Subcutaneous abdominal adipose tissue (tissue), 5 donors: ENCODE data around the gene DEPDC4.
"Not testable (repeated sequence)": the region's sequence is repeated elsewhere in the genome, so short reads cannot be mapped to it uniquely, and the experiment has no call there.

Experiments used
- H3K27ac ChIP-seq: one replicate; pipeline ENCODE4 v1.7.0; 2013; ENCODE audit warnings: low read depth, mild to moderate bottlenecking, inconsistent platforms, low read length, moderate library complexity
- H3K27me3 ChIP-seq, 5 donors: one replicate each; pipeline ENCODE4 v1.7.0; 2013; ENCODE audit warnings: low read length in 5 of 5, inconsistent platforms in 1 of 5; ENCODE audit not compliant: control insufficient read depth in 5 of 5, insufficient read depth in 4 of 5
- H3K36me3 ChIP-seq, 5 donors: one replicate each; pipeline ENCODE4 v1.7.0; 2013; ENCODE audit warnings: low read length in 5 of 5; ENCODE audit not compliant: control insufficient read depth in 5 of 5, insufficient read depth in 5 of 5
- H3K4me1 ChIP-seq, 5 donors: one replicate each; pipeline ENCODE4 v1.7.0; 2013; ENCODE audit warnings: low read length in 5 of 5, mild to moderate bottlenecking in 3 of 5, moderate library complexity in 1 of 5; ENCODE audit not compliant: control insufficient read depth in 5 of 5, insufficient read depth in 5 of 5
- H3K4me3 ChIP-seq, 5 donors: one replicate each; pipeline ENCODE4 v1.7.0; 2013; ENCODE audit warnings: low read length in 5 of 5, low read depth in 1 of 5
- H3K9ac ChIP-seq, 5 donors: one replicate each; pipeline ENCODE4 v1.7.0; 2013; ENCODE audit warnings: low read length in 5 of 5, mild to moderate bottlenecking in 4 of 5, moderate library complexity in 3 of 5
- H3K9me3 ChIP-seq, 5 donors: one replicate each; pipeline ENCODE4 v1.7.0; 2013; ENCODE audit warnings: low read length in 5 of 5; ENCODE audit not compliant: control insufficient read depth in 5 of 5
- donor health status: healthy.
- donor health status: healthy.
- donor health status: healthy.
- donor health status: healthy.
- donor health status: healthy.

The DEPDC4 gene

GRCh38 chr12:100243137-100243536 lies 23.7 kb downstream of the DEPDC4 start:
- H3K27me3 ChIP-seq = no peaks in the 10 kb centered on the region
- no peak overlapping the region for H3K9ac ChIP-seq
- H3K9me3 ChIP-seq = no peaks in the 10 kb centered on the region
- H3K4me1 ChIP-seq = no peaks in the 10 kb centered on the region
- no peak overlapping the region for H3K27ac ChIP-seq
- no peaks in the 10 kb centered on the region for H3K36me3 ChIP-seq
- no peak overlapping the region for H3K4me3 ChIP-seq

GRCh38 chr12:100239589-100239988 lies 27.3 kb downstream of the DEPDC4 start:
- H3K36me3 ChIP-seq = no peaks in the 10 kb centered on the region

GRCh38 chr12:100238801-100239200 lies 28.1 kb downstream of the DEPDC4 start:
- no peaks in the 10 kb centered on the region for H3K9me3 ChIP-seq
- H3K27ac ChIP-seq = no peak overlapping the region
- no peaks in the 10 kb centered on the region for H3K36me3 ChIP-seq
- no peak overlapping the region for H3K4me3 ChIP-seq
- no peak overlapping the region for H3K9ac ChIP-seq
- peaks cover 3 to 8% (median 6%) of the 10 kb centered on the region in 5 donors for H3K4me1 ChIP-seq
- no peaks in the 10 kb centered on the region for H3K27me3 ChIP-seq

More at GRCh38 chr12:100239589-100239988, 27.3 kb downstream of the DEPDC4 start:
- peaks cover 0 to 1% (median 0%) of the 10 kb centered on the region in 5 donors for H3K4me1 ChIP-seq
- H3K27me3 ChIP-seq = no peaks in the 10 kb centered on the region
- no peak overlapping the region for H3K27ac ChIP-seq
- H3K9ac ChIP-seq = no peak overlapping the region
- no peaks in the 10 kb centered on the region for H3K9me3 ChIP-seq
- no peak overlapping the region for H3K4me3 ChIP-seq

GRCh38 chr12:100234591-100235304 lies 32.1 kb downstream of the DEPDC4 start:
- no peaks in the 10 kb centered on the region for H3K36me3 ChIP-seq
- H3K4me1 ChIP-seq = peaks cover 3 to 8% (median 6%) of the 10 kb centered on the region in 5 donors
- H3K9me3 ChIP-seq = no peaks in the 10 kb centered on the region
- no peaks in the 10 kb centered on the region for H3K27me3 ChIP-seq
- H3K27ac ChIP-seq = peak overlapping the region; percentile 73
- H3K9ac ChIP-seq = peak overlapping the region in 1 of 5 donors; percentile 10
- H3K4me3 ChIP-seq = no peak overlapping the region

- H3K9ac ChIP-seq = peak overlapping the region in 1 of 5 donors; percentile 10
- H3K9me3 ChIP-seq = no peaks in the 10 kb centered on the region
- H3K4me1 ChIP-seq = peaks cover 3 to 8% (median 6%) of the 10 kb centered on the region in 5 donors
- no peaks in the 10 kb centered on the region for H3K36me3 ChIP-seq
- H3K27ac ChIP-seq = peak overlapping the region; percentile 73
- H3K27me3 ChIP-seq = no peaks in the 10 kb centered on the region
- H3K4me3 ChIP-seq = no peak overlapping the region
These were observed 32.7 kb downstream of the DEPDC4 start for GRCh38 chr12:100234166-100234565.

GRCh38 chr12:100231873-100232272 lies 35.0 kb downstream of the DEPDC4 start:
- not testable (repeated sequence) for H3K4me3 ChIP-seq, H3K27me3 ChIP-seq, H3K4me1 ChIP-seq, H3K9ac ChIP-seq, H3K27ac ChIP-seq, H3K9me3 ChIP-seq, H3K36me3 ChIP-seq

GRCh38 chr12:100229876-100230275 lies 37.0 kb downstream of the DEPDC4 start:
- no peak overlapping the region for H3K9ac ChIP-seq
- no peak overlapping the region for H3K4me3 ChIP-seq
- peaks cover under 1 to 14% (median 7%) of the 10 kb centered on the region in 5 donors for H3K36me3 ChIP-seq
- H3K4me1 ChIP-seq = peaks cover 3 to 8% (median 6%) of the 10 kb centered on the region in 5 donors
- no peaks in the 10 kb centered on the region for H3K9me3 ChIP-seq
- no peaks in the 10 kb centered on the region for H3K27me3 ChIP-seq
- no peak overlapping the region for H3K27ac ChIP-seq

GRCh38 chr12:100229036-100229635 lies 37.7 kb downstream of the DEPDC4 start:
- H3K9ac ChIP-seq = no peak overlapping the region
- peaks cover 6 to 21% (median 12%) of the 10 kb centered on the region in 5 donors for H3K36me3 ChIP-seq
- H3K4me1 ChIP-seq = peaks cover 0 to 3% (median 2%) of the 10 kb centered on the region in 5 donors
- H3K27me3 ChIP-seq = no peaks in the 10 kb centered on the region
- no peak overlapping the region for H3K27ac ChIP-seq
- no peak overlapping the region for H3K4me3 ChIP-seq
- H3K9me3 ChIP-seq = no peaks in the 10 kb centered on the region

GRCh38 chr12:100225491-100225890 lies 41.4 kb downstream of the DEPDC4 start:
- H3K36me3 ChIP-seq = peaks cover 21 to 43% (median 28%) of the 10 kb centered on the region in 5 donors
- no peaks in the 10 kb centered on the region for H3K9me3 ChIP-seq
- H3K4me1 ChIP-seq = no peaks in the 10 kb centered on the region
- no peaks in the 10 kb centered on the region for H3K27me3 ChIP-seq
- no peak overlapping the region for H3K9ac ChIP-seq
- no peak overlapping the region for H3K4me3 ChIP-seq
- no peak overlapping the region for H3K27ac ChIP-seq

GRCh38 chr12:100222173-100222572 lies 44.7 kb downstream of the DEPDC4 start:
- H3K27me3 ChIP-seq, H3K4me1 ChIP-seq, H3K9me3 ChIP-seq, H3K4me3 ChIP-seq, H3K27ac ChIP-seq, H3K9ac ChIP-seq: not testable (repeated sequence)
- peaks cover 36 to 61% (median 43%) of the 10 kb centered on the region in 5 donors for H3K36me3 ChIP-seq
